Chondrocyte (in vitro differentiated cells): ENCODE measurements around the gene KRTAP13-4. TPM values are rescaled to one million over a fixed set of nuclear protein-coding genes. Genes with fewer than 3 reads are reported as not detected.

Experiments used
- DNase-seq: peaks from one replicate; pipeline ENCODE4 v3.0.0; 2021; ENCODE audit warnings: mixed read lengths, low spot score
- H3K27ac Mint-ChIP-seq: one replicate; pipeline ENCODE4 v1.8.0; 2021; ENCODE audit warnings: mild to moderate bottlenecking, moderate library complexity, mixed read lengths; ENCODE audit not compliant: unreplicated experiment
- H3K27me3 Mint-ChIP-seq: 2 replicates; pipeline ENCODE4 v1.8.0; 2021; ENCODE audit warnings: low read depth, mixed read lengths
- H3K36me3 Mint-ChIP-seq: 2 replicates; pipeline ENCODE4 v1.8.0; 2021; ENCODE audit warnings: low read depth, mixed read lengths
- H3K4me1 Mint-ChIP-seq: 2 replicates; pipeline ENCODE4 v1.8.0; 2021; ENCODE audit warnings: low read depth, mild to moderate bottlenecking, mixed read lengths
- H3K4me3 Mint-ChIP-seq: one replicate; pipeline ENCODE4 v1.8.0; 2021; ENCODE audit warnings: mild to moderate bottlenecking, moderate library complexity, mixed read lengths; ENCODE audit not compliant: unreplicated experiment
- H3K9me3 Mint-ChIP-seq: 2 replicates; pipeline ENCODE4 v1.8.0; 2021; ENCODE audit warnings: low read depth, mixed read lengths
- total RNA-seq: library from RNA; stranded (reverse); gene quantifications from 3 replicates; pipeline ENCODE4 v1.2.1, GENCODE V29; 2021
- TF ChIP-seq, protein P1 (sequence below): fragments of 200-600 bp; sonication (generic); IDR thresholded peaks from 2 replicates; pipeline ENCODE4 v1.5.0; 2021; ENCODE audit warnings: antibody characterized with exemption, mild to moderate bottlenecking, moderate library complexity

The KRTAP13-4 gene
- total RNA-seq, 1 donor from 2014 or later = not detected

- no peaks in the 10 kb centered on the region for H3K4me1 Mint-ChIP-seq
- no peak for DNase-seq
- TF ChIP-seq, protein P1, sequence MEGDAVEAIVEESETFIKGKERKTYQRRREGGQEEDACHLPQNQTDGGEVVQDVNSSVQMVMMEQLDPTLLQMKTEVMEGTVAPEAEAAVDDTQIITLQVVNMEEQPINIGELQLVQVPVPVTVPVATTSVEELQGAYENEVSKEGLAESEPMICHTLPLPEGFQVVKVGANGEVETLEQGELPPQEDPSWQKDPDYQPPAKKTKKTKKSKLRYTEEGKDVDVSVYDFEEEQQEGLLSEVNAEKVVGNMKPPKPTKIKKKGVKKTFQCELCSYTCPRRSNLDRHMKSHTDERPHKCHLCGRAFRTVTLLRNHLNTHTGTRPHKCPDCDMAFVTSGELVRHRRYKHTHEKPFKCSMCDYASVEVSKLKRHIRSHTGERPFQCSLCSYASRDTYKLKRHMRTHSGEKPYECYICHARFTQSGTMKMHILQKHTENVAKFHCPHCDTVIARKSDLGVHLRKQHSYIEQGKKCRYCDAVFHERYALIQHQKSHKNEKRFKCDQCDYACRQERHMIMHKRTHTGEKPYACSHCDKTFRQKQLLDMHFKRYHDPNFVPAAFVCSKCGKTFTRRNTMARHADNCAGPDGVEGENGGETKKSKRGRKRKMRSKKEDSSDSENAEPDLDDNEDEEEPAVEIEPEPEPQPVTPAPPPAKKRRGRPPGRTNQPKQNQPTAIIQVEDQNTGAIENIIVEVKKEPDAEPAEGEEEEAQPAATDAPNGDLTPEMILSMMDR = no peak
- H3K36me3 Mint-ChIP-seq = no peaks in the 10 kb centered on the region
- H3K27ac Mint-ChIP-seq = no peak within 1 kb of the TSS
- H3K4me3 Mint-ChIP-seq = no peak within 1 kb of the TSS
- no peaks in the 10 kb centered on the region for H3K9me3 Mint-ChIP-seq
- peaks cover 19% of the 10 kb centered on the region for H3K27me3 Mint-ChIP-seq
Observed at GRCh38 chr21:30439975-30440374, 10.0 kb downstream of the KRTAP13-4 start, which contains the start of gene KRTAP15-1. TSS of gene KRTAP15-1 (plus strand) at chr21:30440275. CDS start at chr21:30440328, 53 bp downstream.

- H3K27me3 Mint-ChIP-seq = peaks cover 5% of the 10 kb centered on the region
- no peaks in the 10 kb centered on the region for H3K4me1 Mint-ChIP-seq
- no peaks in the 10 kb centered on the region for H3K9me3 Mint-ChIP-seq
- H3K36me3 Mint-ChIP-seq = no peaks in the 10 kb centered on the region
- H3K27ac Mint-ChIP-seq = no peak overlapping the region
- DNase-seq = no peak
- TF ChIP-seq, protein P1 = no peak
- no peak overlapping the region for H3K4me3 Mint-ChIP-seq
Observed at GRCh38 chr21:30443226-30443625, 13.2 kb downstream of the KRTAP13-4 start.

GRCh38 chr21:30444204-30444603 is 14.2 kb downstream of the KRTAP13-4 start:
- H3K36me3 Mint-ChIP-seq = no peaks in the 10 kb centered on the region
- no peak for DNase-seq
- peaks cover 5% of the 10 kb centered on the region for H3K27me3 Mint-ChIP-seq
- TF ChIP-seq, protein P1 = no peak
- H3K4me3 Mint-ChIP-seq = no peak overlapping the region
- no peak overlapping the region for H3K27ac Mint-ChIP-seq
- no peaks in the 10 kb centered on the region for H3K9me3 Mint-ChIP-seq
- no peaks in the 10 kb centered on the region for H3K4me1 Mint-ChIP-seq

DNA sequence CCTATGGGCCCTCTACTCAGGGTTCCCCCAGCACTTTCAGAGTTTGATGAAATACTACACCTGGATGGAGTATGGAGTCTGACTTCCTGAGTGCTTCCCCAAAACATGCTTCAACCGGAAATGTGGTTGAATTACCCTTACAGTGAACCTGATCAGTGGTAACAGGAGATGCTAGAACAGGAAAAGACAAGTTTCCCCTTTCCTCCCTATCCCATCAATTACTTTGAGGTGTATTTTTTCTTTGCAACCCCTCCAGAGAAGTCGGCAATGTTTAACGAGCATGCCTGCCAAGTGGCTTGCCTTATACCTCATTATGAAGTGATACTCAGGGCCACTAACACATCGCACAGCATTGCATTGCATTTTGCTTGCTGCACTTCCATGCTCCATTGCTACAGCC is 17.0 kb downstream of the KRTAP13-4 start:
- Mint-ChIP-seq H3K36me3 (no peaks in the 10 kb centered on the region), H3K27me3 (peaks cover 5% of the 10 kb centered on the region), H3K4me1 (no peaks in the 10 kb centered on the region), H3K9me3 (no peaks in the 10 kb centered on the region), H3K4me3 (no peak overlapping the region), H3K27ac (no peak overlapping the region)
- DNase-seq = no peak
- TF ChIP-seq, protein P1 = no peak

DNA sequence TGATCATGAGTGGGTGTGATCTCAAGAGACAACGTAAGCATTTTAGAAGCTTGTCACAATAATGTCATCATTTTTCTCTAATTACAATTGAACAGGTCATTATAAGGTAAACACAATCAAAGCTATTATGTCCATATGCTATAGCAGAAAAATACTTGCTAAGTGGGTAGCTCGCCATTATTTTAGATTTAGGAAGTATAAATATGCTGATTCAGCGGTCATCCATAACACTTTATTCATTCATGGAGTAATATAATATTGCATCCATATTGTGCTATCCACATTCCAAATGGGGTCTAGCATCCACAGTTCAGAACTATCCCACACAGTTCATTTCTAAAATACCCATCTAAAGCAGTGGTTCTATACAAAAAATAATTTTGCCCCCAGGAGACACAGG is 18.5 kb downstream of the KRTAP13-4 start:
- H3K4me3 Mint-ChIP-seq = no peak overlapping the region
- H3K9me3 Mint-ChIP-seq = no peaks in the 10 kb centered on the region
- H3K27me3 Mint-ChIP-seq = peaks cover 5% of the 10 kb centered on the region
- H3K27ac Mint-ChIP-seq = no peak overlapping the region
- H3K4me1 Mint-ChIP-seq = no peaks in the 10 kb centered on the region
- TF ChIP-seq, protein P1 = no peak
- H3K36me3 Mint-ChIP-seq = no peaks in the 10 kb centered on the region
- no peak for DNase-seq
